Activated T-helper 9 cell treated with anti-CD3 and anti-CD28 coated beads, Interleukin-2, amount 50 U/mL, for 16 hours (primary cell): ENCODE results near the gene ECM2.

Experiments
- DNase-seq: peaks from one replicate; pipeline ENCODE4 v3.0.0-alpha.2; 2020; ENCODE audit warnings: low read depth

The ECM2 gene

GRCh38 chr9:92500725-92501124 is 35.1 kb downstream of the ECM2 start:
- no peak for DNase-seq

GRCh38 chr9:92499701-92500100 is 36.1 kb downstream of the ECM2 start:
- no peak for DNase-seq

- no peak for DNase-seq
These were observed 39.2 kb downstream of the ECM2 start for GRCh38 chr9:92496396-92497176.

GRCh38 chr9:92494856-92495255 is 40.9 kb downstream of the ECM2 start:
- no peak for DNase-seq

GRCh38 chr9:92493749-92494387 is 41.9 kb downstream of the ECM2 start:
- no peak for DNase-seq

GRCh38 chr9:92492781-92493401 is 42.9 kb downstream of the ECM2 start:
- no peak for DNase-seq

- DNase-seq: no peak
These were observed 46.9 kb downstream of the ECM2 start for GRCh38 chr9:92488681-92489550.

- DNase-seq: no peak
These were observed 49.4 kb downstream of the ECM2 start for GRCh38 chr9:92486371-92486770.

GRCh38 chr9:92484563-92484962 is 51.2 kb downstream of the ECM2 start:
- no peak for DNase-seq

- no peak for DNase-seq
These were observed 51.9 kb downstream of the ECM2 start for GRCh38 chr9:92483627-92484545.

- no peak for DNase-seq
These were observed 53.0 kb downstream of the ECM2 start for GRCh38 chr9:92482805-92483204.

GRCh38 chr9:92482329-92482728 is 53.5 kb downstream of the ECM2 start, which contains the start of gene ASPN:
ASPN (minus strand) TSS chr9:92482506.
- no peak for DNase-seq

- no peak for DNase-seq
These were observed 54.7 kb downstream of the ECM2 start for GRCh38 chr9:92480986-92481633.

- no peak for DNase-seq
These were observed 55.5 kb downstream of the ECM2 start for GRCh38 chr9:92480291-92480771.

- DNase-seq: no peak
These were observed 56.4 kb downstream of the ECM2 start for GRCh38 chr9:92479346-92479745.

- no peak for DNase-seq
These were observed 57.0 kb downstream of the ECM2 start for GRCh38 chr9:92478783-92479182.

GRCh38 chr9:92476962-92477361 is 58.8 kb downstream of the ECM2 start:
- DNase-seq: no peak

GRCh38 chr9:92474587-92474986 is 61.2 kb downstream of the ECM2 start:
- no peak for DNase-seq

GRCh38 chr9:92468206-92468605 is 67.6 kb downstream of the ECM2 start:
- no peak for DNase-seq

- DNase-seq: no peak
These were observed 68.3 kb downstream of the ECM2 start for GRCh38 chr9:92467511-92467910.
